ENCODE data around the gene HNMT. TPM values are rescaled to one million over a fixed set of nuclear protein-coding genes. Genes with fewer than 3 reads are reported as not detected.
A peak's percentile ranks its signal among the peaks of the same experiment; 100 is the strongest.

The HNMT gene
- total and polyA plus RNA-seq, 2 of the 13 experiments (the other 11 are each of a cell fraction or from before 2014, with no cell fraction given): 279 to 309 TPM

GRCh38 chr2:137964066-137964858 lies at the start of gene HNMT (continued):
- no peak for TF ChIP-seq SCMH1 (CRISPR knock-in tag; IDR thresholded peaks at IDR 0.05; ENCODE audit: borderline replicate concordance)
- peak; percentile 67; the same call in 1 of the 2 replicates for TF ChIP-seq ARHGAP35 (CRISPR knock-in tag; IDR thresholded peaks at IDR 0.05; ENCODE audit: borderline replicate concordance)
- peak; percentile 94 for TF ChIP-seq BCL6 (CRISPR knock-in tag; IDR thresholded peaks at IDR 0.05)
- peak; percentile 56; the same call in 1 of the 2 replicates for TF ChIP-seq ZBTB7A (CRISPR knock-in tag; IDR thresholded peaks at IDR 0.05)
- no peak for TF ChIP-seq LRRFIP1 (CRISPR knock-in tag; conservative IDR thresholded peaks at IDR 0.05)
- peak; percentile 82 for TF ChIP-seq ZNF136 (CRISPR knock-in tag; IDR thresholded peaks at IDR 0.05; ENCODE audit: low read depth)
- no peak; the same call in 1 of the 2 replicates for TF ChIP-seq SPEN (CRISPR knock-in tag; IDR thresholded peaks at IDR 0.05; ENCODE audit: low read depth)
- no peak for TF ChIP-seq KAT2B (IDR thresholded peaks at IDR 0.05; ENCODE audit: borderline replicate concordance, low read depth, low read length)
- peak; percentile 95 for TF ChIP-seq MED13 (CRISPR knock-in tag; IDR thresholded peaks at IDR 0.05)
- peak; percentile 74 for TF ChIP-seq ZMYM4 (CRISPR knock-in tag; IDR thresholded peaks at IDR 0.05)
- TF ChIP-seq CEBPZ (IDR thresholded peaks at IDR 0.05; ENCODE audit: low read length): no peak
- TF ChIP-seq DNMT3B (CRISPR knock-in tag; conservative IDR thresholded peaks at IDR 0.05): peak; percentile 95; the same call in 1 of the 2 replicates
- TF ChIP-seq CREB3 (CRISPR knock-in tag; IDR thresholded peaks at IDR 0.05): no peak; the same call in 1 of the 2 replicates
- TF ChIP-seq ZNF337 (CRISPR knock-in tag; IDR thresholded peaks at IDR 0.05; ENCODE audit: borderline replicate concordance, low read depth): 0 out of 2 replicates have a peak, but pooled peaks have one; percentile 29
- 0 out of 2 replicates have a peak, but pooled peaks have one; percentile 57 for TF ChIP-seq ONECUT2 (CRISPR knock-in tag; IDR thresholded peaks at IDR 0.05)
- TF ChIP-seq TEF (CRISPR knock-in tag; IDR thresholded peaks at IDR 0.05): no peak
- peak; percentile 73; the same call in 1 of the 2 replicates for TF ChIP-seq MTF1 (CRISPR knock-in tag; IDR thresholded peaks at IDR 0.05)
- TF ChIP-seq CEBPG (CRISPR knock-in tag; IDR thresholded peaks at IDR 0.05): peak; percentile 96
- TF ChIP-seq CENPT (CRISPR knock-in tag; IDR thresholded peaks at IDR 0.05; ENCODE audit: low read depth): no peak
- TF ChIP-seq HNRNPLL (IDR thresholded peaks at IDR 0.05; ENCODE audit: low read depth, low read length, poor library complexity, severe bottlenecking): no peak

Measured in HepG2 (cell line).